Adrenal gland (tissue), 5 donors: ENCODE data around the gene OR2A5.

ENCODE experiments used
- POLR2A ChIP-seq, 2 donors: fragments of 450-650 bp; IDR thresholded peaks; one replicate each; pipeline ENCODE4 v1.6.1; 2017; ENCODE audit warnings: antibody characterized with exemption in 2 of 2, mild to moderate bottlenecking in 2 of 2, moderate library complexity in 1 of 2
- TF ChIP-seq, protein P1 (sequence below), 6 experiments: fragments of 450-650 bp in 4 of 6; fragments of 200-600 bp in 2 of 6; sonication (generic) in 1 of 6; IDR thresholded peaks; 1 replicate in 5 of 6; 2 replicates in 1 of 6; pipeline versions ENCODE4 v1.5.1 to v1.8.0; 2016 to 2021; ENCODE audit warnings: antibody characterized with exemption in 6 of 6, mild to moderate bottlenecking in 2 of 6, moderate library complexity in 1 of 6
- donor health status: DM: no; HTN: no; CAD: no.

DNA sequence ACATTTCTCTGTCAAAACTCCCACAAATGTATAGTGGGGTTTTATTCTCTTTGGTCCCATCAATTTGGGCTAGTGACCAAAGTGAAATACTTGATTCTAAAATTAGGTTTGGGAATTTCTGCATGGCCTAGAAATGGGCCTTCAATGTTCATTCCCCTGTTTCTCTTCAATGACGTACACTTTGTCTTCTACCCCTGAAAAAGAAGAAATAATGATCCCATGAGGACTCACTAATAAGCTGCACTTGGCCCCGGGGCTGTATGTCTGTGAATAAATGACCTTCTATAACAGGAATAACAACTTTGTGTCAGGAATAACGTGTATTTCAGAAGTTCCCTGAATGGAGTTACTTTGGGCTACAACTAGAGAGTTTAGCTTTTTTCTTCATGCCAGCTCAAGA is 28.4 kb upstream of the OR2A5 start:
- TF ChIP-seq, protein P1, sequence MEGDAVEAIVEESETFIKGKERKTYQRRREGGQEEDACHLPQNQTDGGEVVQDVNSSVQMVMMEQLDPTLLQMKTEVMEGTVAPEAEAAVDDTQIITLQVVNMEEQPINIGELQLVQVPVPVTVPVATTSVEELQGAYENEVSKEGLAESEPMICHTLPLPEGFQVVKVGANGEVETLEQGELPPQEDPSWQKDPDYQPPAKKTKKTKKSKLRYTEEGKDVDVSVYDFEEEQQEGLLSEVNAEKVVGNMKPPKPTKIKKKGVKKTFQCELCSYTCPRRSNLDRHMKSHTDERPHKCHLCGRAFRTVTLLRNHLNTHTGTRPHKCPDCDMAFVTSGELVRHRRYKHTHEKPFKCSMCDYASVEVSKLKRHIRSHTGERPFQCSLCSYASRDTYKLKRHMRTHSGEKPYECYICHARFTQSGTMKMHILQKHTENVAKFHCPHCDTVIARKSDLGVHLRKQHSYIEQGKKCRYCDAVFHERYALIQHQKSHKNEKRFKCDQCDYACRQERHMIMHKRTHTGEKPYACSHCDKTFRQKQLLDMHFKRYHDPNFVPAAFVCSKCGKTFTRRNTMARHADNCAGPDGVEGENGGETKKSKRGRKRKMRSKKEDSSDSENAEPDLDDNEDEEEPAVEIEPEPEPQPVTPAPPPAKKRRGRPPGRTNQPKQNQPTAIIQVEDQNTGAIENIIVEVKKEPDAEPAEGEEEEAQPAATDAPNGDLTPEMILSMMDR (IDR thresholded peaks at IDR 0.05): no peak
- TF ChIP-seq POLR2A (IDR thresholded peaks at IDR 0.05): no peak
